Stimulated activated CD8-positive, alpha-beta memory T cell treated with anti-CD3 and anti-CD28 coated beads, Interleukin-7, amount 100 ng/mL, for 1 hour (primary cell): ENCODE data around the gene HIRA.
"Not testable (repeated sequence)": the region's sequence is repeated elsewhere in the genome, so short reads cannot be mapped to it uniquely, and the experiment has no call there.

ENCODE experiments used
- DNase-seq, 2 donors: peaks; one replicate each; pipeline ENCODE4 v3.0.0-alpha.2; 2020; ENCODE audit warnings: low read depth in 2 of 2

The HIRA gene

GRCh38 chr22:19463008-19463407, 31.5 kb upstream of the HIRA start:
- DNase-seq = no peak

GRCh38 chr22:19461506-19461905, 30.0 kb upstream of the HIRA start:
- DNase-seq = no peak

GRCh38 chr22:19460036-19460435, 28.5 kb upstream of the HIRA start:
- DNase-seq = no peak

- DNase-seq = no peak
These were observed 26.4 kb upstream of the HIRA start for GRCh38 chr22:19457828-19458428.

DNA sequence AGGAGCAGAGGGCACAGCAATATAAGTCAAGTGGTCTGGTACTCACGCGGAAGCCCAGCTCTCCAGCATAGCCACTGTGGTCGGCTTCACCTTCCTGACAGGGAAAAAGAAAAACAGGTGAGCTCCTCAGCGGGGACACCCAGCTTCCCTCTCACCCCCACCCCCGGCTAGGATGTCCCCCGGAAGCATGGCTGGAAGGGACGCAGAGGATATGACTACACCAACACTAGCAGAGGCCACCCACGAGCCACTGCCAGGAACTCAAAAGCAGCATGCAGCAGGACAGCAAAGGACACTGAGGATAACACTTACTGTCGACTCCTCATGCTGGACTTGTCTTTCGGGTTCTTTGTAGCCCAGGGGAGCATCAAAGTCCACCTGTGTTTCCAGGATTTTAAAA, 25.0 kb upstream of the HIRA start:
- no peak for DNase-seq

GRCh38 chr22:19455585-19456370, 24.2 kb upstream of the HIRA start:
- no peak for DNase-seq

DNA sequence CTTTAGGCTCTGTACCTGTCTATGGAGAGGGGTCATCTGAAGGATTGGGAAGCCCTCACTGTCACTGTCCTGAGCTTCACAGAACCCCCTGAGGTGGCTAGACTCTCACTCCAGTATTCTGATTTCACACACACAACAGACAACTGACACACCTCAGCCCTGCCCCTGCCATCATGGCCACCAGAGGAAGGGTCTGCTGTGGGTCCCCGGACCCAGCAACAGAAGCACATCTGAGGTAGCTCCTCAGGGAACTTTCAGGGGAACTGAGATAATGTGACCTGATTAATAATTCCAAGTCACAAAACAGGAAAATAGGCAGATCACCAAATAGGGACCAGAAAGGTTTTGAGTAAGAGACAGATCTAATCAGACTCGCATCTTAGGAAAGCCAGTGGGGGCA, 23.5 kb upstream of the HIRA start:
- DNase-seq = no peak

- no peak for DNase-seq
These were observed 22.6 kb upstream of the HIRA start for GRCh38 chr22:19454156-19454555.

GRCh38 chr22:19453718-19454117, 22.2 kb upstream of the HIRA start:
- no peak for DNase-seq

- no peak for DNase-seq
These were observed 20.0 kb upstream of the HIRA start for GRCh38 chr22:19451570-19451969.

GRCh38 chr22:19450363-19451175, 19.0 kb upstream of the HIRA start:
- no peak for DNase-seq

GRCh38 chr22:19449422-19449767, 17.9 kb upstream of the HIRA start:
- no peak for DNase-seq

DNA sequence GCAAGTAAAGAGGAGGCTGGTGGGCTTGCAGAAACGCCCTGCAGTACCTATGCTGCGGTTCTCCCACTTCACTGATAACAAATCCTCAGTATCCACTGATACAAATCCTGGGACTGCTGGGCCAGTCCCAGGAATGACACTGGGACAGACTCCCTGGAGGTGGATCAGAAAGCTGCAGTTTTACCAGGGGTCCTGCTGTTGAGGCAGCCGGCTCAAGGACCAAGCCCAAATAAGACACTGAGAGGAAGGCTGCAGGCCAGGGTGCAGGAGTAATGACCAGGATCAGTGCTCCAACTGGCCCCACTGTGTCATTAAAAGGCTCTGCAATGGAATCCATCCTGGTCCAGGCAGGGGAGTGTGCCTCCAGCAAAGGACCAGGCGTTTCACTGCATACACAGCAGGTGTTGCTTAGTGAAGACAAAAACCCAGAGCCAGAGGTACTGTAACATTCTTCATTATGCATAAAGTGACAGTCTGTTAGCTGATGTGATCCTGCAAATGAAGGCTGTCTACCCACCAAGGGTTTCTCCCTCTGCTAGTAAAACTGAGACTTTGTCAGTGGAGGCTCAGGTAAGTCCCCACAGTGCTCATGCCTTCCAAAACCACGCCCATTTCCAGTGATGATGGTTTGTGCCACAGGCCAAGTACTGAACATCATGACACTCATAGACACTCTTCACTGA, 17.3 kb upstream of the HIRA start:
- no peak for DNase-seq

- DNase-seq = no peak
These were observed 16.6 kb upstream of the HIRA start for GRCh38 chr22:19448076-19448607.

- peak; percentile 73 to 77 for DNase-seq
These were observed 16.0 kb upstream of the HIRA start, which contains the start of gene C22orf39 for GRCh38 chr22:19447330-19448075. Gene C22orf39 (minus strand): TSS chr22:19447711. CDS start chr22:19447688, 23 bp downstream.

DNA sequence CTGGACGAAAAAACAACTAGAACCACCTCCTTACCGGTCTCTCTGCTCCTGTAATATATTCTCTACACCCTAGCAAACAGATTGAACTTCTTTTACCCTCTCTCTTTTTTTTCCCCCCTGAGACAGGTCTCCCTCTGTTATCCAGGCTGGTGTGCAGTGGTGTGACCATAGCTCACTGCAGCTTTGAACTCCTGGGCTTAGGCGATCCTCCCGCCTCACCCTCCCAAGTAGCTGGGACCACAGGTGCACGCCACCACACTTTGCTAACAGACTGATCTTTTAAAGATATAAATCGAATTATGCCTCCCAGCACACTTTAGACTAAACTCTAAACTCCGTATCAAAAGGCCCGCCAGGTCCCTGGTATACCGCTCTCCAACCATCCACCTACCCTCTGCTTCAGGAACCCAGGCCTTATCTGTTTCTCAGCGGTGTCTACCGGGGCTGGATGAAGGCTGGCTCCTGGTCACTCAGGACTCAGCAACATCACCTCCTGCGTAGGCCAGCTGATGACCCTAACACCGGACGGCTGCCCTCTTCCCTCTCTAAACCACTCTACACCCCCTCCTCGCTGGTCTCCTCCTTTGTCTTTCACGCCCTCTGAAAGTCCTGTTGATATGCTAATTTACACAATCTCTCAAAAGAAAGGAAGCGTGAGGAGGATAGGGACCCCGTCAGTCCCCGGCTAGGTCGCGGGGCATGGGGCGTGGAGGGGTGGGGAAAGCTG, 15.2 kb upstream of the HIRA start:
- DNase-seq = no peak

GRCh38 chr22:19445279-19445982, 13.9 kb upstream of the HIRA start:
- DNase-seq = not testable (repeated sequence)

DNA sequence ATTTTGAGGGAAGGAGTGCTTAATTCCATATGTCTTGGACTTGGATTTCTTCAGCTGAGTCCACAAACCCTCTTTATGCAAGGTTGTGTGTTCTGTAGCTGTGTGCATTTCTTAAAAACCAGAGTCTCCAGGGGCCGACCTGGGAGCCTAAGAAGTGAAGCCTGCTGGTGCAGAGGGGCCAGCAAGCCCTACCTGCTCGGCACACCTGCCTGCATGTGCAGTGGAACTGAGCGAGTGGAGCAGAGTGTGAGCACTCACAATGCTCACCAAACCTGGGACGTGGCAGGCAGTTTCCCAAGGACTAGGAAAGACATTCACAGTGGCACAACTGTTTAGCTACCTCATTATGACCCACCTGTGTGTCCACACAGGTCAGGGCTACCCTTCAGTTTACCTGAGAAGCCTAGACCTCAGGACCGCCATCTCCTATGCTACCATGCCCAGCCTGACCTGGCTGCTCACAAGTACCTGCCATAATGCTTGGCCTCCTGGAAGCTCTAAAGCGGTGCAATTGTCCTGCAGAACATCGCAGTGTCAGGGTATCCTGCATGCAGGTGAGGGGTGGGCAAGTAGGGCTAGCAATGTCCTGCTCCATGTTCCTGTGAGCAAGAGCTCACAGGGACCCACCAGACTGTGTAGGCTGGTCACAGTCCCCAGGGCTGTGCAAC, 12.1 kb upstream of the HIRA start:
- no peak for DNase-seq

DNA sequence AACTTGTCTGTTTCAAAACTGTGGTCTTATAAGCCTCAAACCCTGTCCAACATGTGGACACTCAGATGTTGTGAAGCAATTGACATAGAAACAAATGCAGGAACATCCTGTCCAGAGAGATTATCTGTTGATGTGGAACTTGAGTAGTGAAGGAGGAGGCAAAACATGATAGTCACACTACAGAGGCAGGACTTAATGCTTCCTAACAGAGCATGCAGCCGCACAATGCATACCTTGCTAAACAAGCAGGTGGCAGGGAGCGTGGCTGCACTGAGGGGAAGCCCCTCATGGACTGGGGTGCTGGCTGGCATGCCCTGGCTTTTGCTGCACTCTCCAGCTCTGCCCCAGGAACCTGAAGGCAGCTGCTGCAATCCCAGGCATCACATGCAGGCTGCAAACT, 10.6 kb upstream of the HIRA start:
- DNase-seq = no peak
